Measurements from ENCODE around the gene SUGT1.
A peak's percentile ranks its signal among the peaks of the same experiment; 100 is the strongest.
"Not testable (repeated sequence)": the region's sequence is repeated elsewhere in the genome, so short reads cannot be mapped to it uniquely, and the experiment has no call there.

SUGT1 gene

GRCh38 chr13:52652196-52652979 lies at the start of gene SUGT1:
SUGT1 (plus strand) TSS chr13:52652836; CDS start chr13:52652921, 85 bp downstream.
- DNase-seq: peak; percentile 96

- DNase-seq: not testable (repeated sequence)
These were observed 49.3 kb upstream of the SUGT1 start for GRCh38 chr13:52603316-52603715.

GRCh38 chr13:52606126-52606525 lies 46.5 kb upstream of the SUGT1 start:
- DNase-seq: not testable (repeated sequence)

GRCh38 chr13:52606795-52607194 lies 45.8 kb upstream of the SUGT1 start:
- not testable (repeated sequence) for DNase-seq

GRCh38 chr13:52608184-52608583 lies 44.5 kb upstream of the SUGT1 start:
- DNase-seq: not testable (repeated sequence)

- not testable (repeated sequence) for DNase-seq
These were observed 43.5 kb upstream of the SUGT1 start for GRCh38 chr13:52609013-52609606.

GRCh38 chr13:52610158-52610557 lies 42.5 kb upstream of the SUGT1 start:
- DNase-seq: not testable (repeated sequence)

GRCh38 chr13:52615134-52615801 lies 37.4 kb upstream of the SUGT1 start:
- DNase-seq: no peak

- no peak for DNase-seq
These were observed 36.8 kb upstream of the SUGT1 start for GRCh38 chr13:52615812-52616211.

- peak; percentile 88 for DNase-seq
These were observed 35.3 kb upstream of the SUGT1 start for GRCh38 chr13:52617070-52618060.

- not testable (repeated sequence) for DNase-seq
These were observed 21.4 kb upstream of the SUGT1 start for GRCh38 chr13:52631083-52631690.

- no peak for DNase-seq
These were observed 13.8 kb upstream of the SUGT1 start for GRCh38 chr13:52638666-52639328.

- DNase-seq: no peak
These were observed 10.5 kb upstream of the SUGT1 start, which contains the start of gene HNRNPA1L2 for GRCh38 chr13:52642131-52642530. HNRNPA1L2 (plus strand) TSS chr13:52642431; CDS start chr13:52642493, 62 bp downstream.

- no peak for DNase-seq
These were observed 8.5 kb upstream of the SUGT1 start for GRCh38 chr13:52644108-52644507.

- no peak for DNase-seq
These were observed 5.7 kb upstream of the SUGT1 start for GRCh38 chr13:52646967-52647366.

- no peak for DNase-seq
These were observed 1.9 kb upstream of the SUGT1 start for GRCh38 chr13:52650731-52651130.

- DNase-seq: no peak
These were observed 790 bp upstream of the SUGT1 start for GRCh38 chr13:52651897-52652195.

GRCh38 chr13:52652980-52653303 lies 306 bp downstream of the SUGT1 start:
- DNase-seq: no peak

GRCh38 chr13:52659340-52659739 lies 6.7 kb downstream of the SUGT1 start:
- DNase-seq: no peak

- DNase-seq: no peak
These were observed 11.6 kb downstream of the SUGT1 start for GRCh38 chr13:52664272-52664671.

- DNase-seq: no peak
These were observed 12.7 kb downstream of the SUGT1 start for GRCh38 chr13:52665325-52665724.

- no peak for DNase-seq
These were observed 17.0 kb downstream of the SUGT1 start for GRCh38 chr13:52669677-52670076.

Data from activated naive CD4-positive, alpha-beta T cell treated with Interleukin-2 at 50 U/mL for 16 hours (primary cell).